HG03066 (cell line): ENCODE results near the gene MGAM2.

Experiments
- ATAC-seq: cut with Tn5 transposase; IDR thresholded peaks from one replicate; pipeline ENCODE4 v1.9.1; 2021; ENCODE audit warnings: low read depth; ENCODE audit not compliant: unreplicated experiment

Gene MGAM2

DNA sequence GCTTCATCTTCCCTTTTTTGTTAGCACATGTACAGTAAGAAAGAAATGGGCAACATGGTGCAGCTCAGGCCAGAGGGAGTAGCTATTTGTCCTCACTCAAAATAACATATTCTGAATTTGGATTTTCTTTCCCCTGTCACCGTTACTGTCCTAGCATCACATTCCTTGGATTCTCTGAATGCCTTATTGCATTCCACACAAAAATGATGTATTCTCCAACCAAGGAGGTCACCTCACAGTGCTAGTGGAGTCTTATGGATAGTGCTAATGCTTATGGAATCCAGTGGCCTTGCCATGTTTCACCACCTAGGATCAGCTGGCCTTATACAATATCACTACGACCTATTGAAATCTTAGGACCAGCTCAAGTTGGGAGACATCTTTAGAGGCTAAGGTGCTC, 139.2 kb downstream of the MGAM2 start:
- ATAC-seq = no peak

DNA sequence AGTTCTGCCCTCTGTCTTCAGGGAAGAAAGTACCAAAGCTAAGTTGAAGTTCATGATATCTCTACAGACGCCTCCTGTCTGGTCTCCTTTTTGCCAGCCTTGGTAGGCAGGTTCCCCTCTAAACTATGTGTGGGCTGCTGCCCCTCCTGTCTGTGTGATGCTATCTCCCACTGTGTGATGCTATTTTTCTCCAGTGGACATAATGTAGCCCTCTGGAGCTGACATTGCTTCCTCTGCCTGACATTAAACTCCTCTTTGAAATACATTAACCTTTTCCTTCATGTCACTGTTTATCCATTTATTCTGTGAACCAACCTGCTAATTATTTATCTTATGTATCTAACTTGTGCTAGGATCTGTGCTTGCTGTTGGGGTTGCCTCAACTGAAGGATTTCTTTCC, 146.4 kb downstream of the MGAM2 start, which contains the start of gene PRSS58:
Gene PRSS58 (minus strand): TSS at position 101 of the 400 bp plus-strand sequence. CDS start 351 bp downstream, outside the sequence.
- no peak for ATAC-seq

DNA sequence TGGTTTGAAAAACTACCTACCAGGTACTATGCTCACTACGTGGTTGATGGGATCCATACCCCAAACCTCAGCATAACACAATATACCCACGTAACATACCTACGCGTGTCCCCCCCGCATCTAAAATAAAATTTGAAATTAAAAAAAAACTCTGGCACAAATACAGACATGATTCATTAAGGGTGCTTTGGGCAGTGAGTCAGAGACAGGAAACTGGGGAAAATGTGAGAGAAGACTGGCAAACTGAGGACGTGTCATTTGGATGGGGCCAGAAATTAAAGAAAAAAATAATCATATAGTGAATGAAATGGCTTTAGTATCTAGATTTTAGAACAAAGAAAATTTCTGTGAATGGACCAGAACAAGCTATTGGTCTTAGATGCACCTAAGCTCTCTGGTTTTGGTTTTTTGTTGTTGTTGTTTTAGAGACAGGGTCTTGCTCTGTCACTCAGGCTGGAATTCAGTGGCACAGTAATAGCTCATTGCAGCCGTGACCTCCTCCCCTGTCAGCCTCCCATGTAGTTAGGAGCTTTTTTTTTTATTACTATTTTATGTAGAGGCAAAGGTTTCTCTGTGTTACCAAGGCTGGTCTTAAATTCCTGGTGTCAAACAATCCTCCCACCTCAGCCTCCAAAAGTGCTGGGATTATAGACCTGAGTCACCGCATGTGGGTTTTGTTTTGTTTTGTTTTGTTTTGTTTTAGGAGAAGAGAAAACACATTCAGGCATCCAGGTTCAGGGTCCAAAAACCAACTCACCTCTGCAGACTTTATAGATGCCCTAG, 152.3 kb downstream of the MGAM2 start:
- ATAC-seq = no peak
